SU-DHL-6 (cell line): ENCODE data around the gene SOX13.

Experiments
- H2AFZ ChIP-seq: fragments of 200-600 bp; sonication (generic); 2 replicates; pipeline ENCODE4 v1.6.1; 2014; ENCODE audit warnings: low read depth, mild to moderate bottlenecking, moderate library complexity, mixed read lengths, antibody characterized with exemption, low read length; ENCODE audit not compliant: severe bottlenecking
- H3F3A ChIP-seq: fragments of 200-600 bp; shearing (Covaris generic); 2 replicates; pipeline ENCODE4 v1.6.0; 2016; ENCODE audit warnings: antibody characterized with exemption, mild to moderate bottlenecking; ENCODE audit not compliant: insufficient read depth
- H3K27ac ChIP-seq: fragments of 200-600 bp; sonication (generic); 2 replicates; pipeline ENCODE4 v1.5.1; 2016; ENCODE audit warnings: low read depth, mild to moderate bottlenecking, low read length, moderate library complexity, mixed read lengths
- H3K27me3 ChIP-seq: fragments of 200-600 bp; sonication (generic), shearing (Covaris generic); 2 replicates; pipeline ENCODE4 v1.6.0; 2014; ENCODE audit warnings: mild to moderate bottlenecking, low read length
- H3K36me3 ChIP-seq: fragments of 200-600 bp; sonication (generic); 2 replicates; pipeline ENCODE4 v1.6.1; 2014; ENCODE audit warnings: mild to moderate bottlenecking, low read length, mixed read lengths
- H3K4me2 ChIP-seq: fragments of 300-600, 200-600 bp; shearing (Covaris generic), sonication (generic); 2 replicates; pipeline ENCODE4 v1.6.0; 2014; ENCODE audit warnings: low read length, low read depth, mild to moderate bottlenecking; ENCODE audit not compliant: poor library complexity, severe bottlenecking
- H3K4me3 ChIP-seq: fragments of 200-600 bp; sonication (generic); 2 replicates; pipeline ENCODE4 v1.5.1; 2014; ENCODE audit warnings: antibody characterized with exemption, low read length, mild to moderate bottlenecking, mixed read lengths; ENCODE audit not compliant: insufficient read depth, poor library complexity, severe bottlenecking
- H3K79me2 ChIP-seq: fragments of 200-600 bp; sonication (generic); 2 replicates; pipeline ENCODE4 v1.6.1; 2014; ENCODE audit warnings: mild to moderate bottlenecking, low read length, moderate library complexity; ENCODE audit not compliant: insufficient read depth
- H3K9ac ChIP-seq: fragments of 200-600 bp; sonication (generic); 2 replicates; pipeline ENCODE4 v1.7.0; 2014; ENCODE audit warnings: mild to moderate bottlenecking, low read length
- H3K9me2 ChIP-seq: fragments of 200-600 bp; sonication (generic); replicated peaks from 2 replicates; pipeline ENCODE4 v1.6.1; 2014; ENCODE audit warnings: low read length; ENCODE audit not compliant: insufficient read depth
- H3K9me3 ChIP-seq: fragments of 200-600 bp; sonication (generic); 2 replicates; pipeline ENCODE4 v1.6.1; 2014; ENCODE audit warnings: low read length, mixed read lengths; ENCODE audit not compliant: insufficient read depth
- H4K20me1 ChIP-seq: fragments of 200-600 bp; sonication (generic); 2 replicates; pipeline ENCODE4 v1.6.1; 2014; ENCODE audit warnings: low read depth, mild to moderate bottlenecking, antibody characterized with exemption, low read length, moderate library complexity, mixed read lengths
- EZH2phosphoT487 ChIP-seq: fragments of 200-600 bp; sonication (generic), shearing (Covaris generic); conservative IDR thresholded peaks from 2 replicates; pipeline ENCODE4 v1.6.1; 2018; ENCODE audit warnings: mild to moderate bottlenecking, antibody characterized with exemption, low read length, moderate library complexity, mixed read lengths
- TF ChIP-seq, protein P1 (sequence below): fragments of 200-600 bp; sonication (generic); IDR thresholded peaks from one replicate; pipeline ENCODE4 v1.5.1; 2017; ENCODE audit warnings: antibody characterized with exemption, mild to moderate bottlenecking, low read length, moderate library complexity; ENCODE audit not compliant: insufficient read depth, poor library complexity, severe bottlenecking

SOX13 gene

GRCh38 chr1:204102029-204102611, 29.2 kb downstream of the SOX13 start:
- Histone ChIP-seq H3K36me3 (no peaks in the 10 kb centered on the region), H3K27ac (no peak overlapping the region), H3K4me2 (no peak overlapping the region), H3K9me3 (no peaks in the 10 kb centered on the region), H3K27me3 (no peaks in the 10 kb centered on the region), H3K79me2 (no peaks in the 10 kb centered on the region), H3F3A (no peaks in the 10 kb centered on the region), H3K9me2 (no peaks in the 10 kb centered on the region), H4K20me1 (no peaks in the 10 kb centered on the region), H3K4me3 (no peak overlapping the region), H2AFZ (no peak overlapping the region), H3K9ac (no peak overlapping the region)
- TF ChIP-seq, protein P1, sequence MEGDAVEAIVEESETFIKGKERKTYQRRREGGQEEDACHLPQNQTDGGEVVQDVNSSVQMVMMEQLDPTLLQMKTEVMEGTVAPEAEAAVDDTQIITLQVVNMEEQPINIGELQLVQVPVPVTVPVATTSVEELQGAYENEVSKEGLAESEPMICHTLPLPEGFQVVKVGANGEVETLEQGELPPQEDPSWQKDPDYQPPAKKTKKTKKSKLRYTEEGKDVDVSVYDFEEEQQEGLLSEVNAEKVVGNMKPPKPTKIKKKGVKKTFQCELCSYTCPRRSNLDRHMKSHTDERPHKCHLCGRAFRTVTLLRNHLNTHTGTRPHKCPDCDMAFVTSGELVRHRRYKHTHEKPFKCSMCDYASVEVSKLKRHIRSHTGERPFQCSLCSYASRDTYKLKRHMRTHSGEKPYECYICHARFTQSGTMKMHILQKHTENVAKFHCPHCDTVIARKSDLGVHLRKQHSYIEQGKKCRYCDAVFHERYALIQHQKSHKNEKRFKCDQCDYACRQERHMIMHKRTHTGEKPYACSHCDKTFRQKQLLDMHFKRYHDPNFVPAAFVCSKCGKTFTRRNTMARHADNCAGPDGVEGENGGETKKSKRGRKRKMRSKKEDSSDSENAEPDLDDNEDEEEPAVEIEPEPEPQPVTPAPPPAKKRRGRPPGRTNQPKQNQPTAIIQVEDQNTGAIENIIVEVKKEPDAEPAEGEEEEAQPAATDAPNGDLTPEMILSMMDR, result no peak
- TF ChIP-seq EZH2phosphoT487, result no peak

GRCh38 chr1:204102739-204103430, 30.0 kb downstream of the SOX13 start:
- Histone ChIP-seq H3K27ac (no peak overlapping the region), H4K20me1 (no peaks in the 10 kb centered on the region), H3K9ac (no peak overlapping the region), H3K4me3 (no peak overlapping the region), H3K27me3 (no peaks in the 10 kb centered on the region), H3K9me2 (no peaks in the 10 kb centered on the region), H2AFZ (no peak overlapping the region), H3K9me3 (no peaks in the 10 kb centered on the region), H3K79me2 (no peaks in the 10 kb centered on the region), H3F3A (no peaks in the 10 kb centered on the region), H3K36me3 (no peaks in the 10 kb centered on the region), H3K4me2 (no peak overlapping the region)
- TF ChIP-seq, protein P1, result no peak
- TF ChIP-seq EZH2phosphoT487, result no peak

- no peak overlapping the region for H3K4me3 ChIP-seq
- H3K4me2 ChIP-seq, result no peak overlapping the region
- no peak overlapping the region for H2AFZ ChIP-seq
- no peaks in the 10 kb centered on the region for H3K79me2 ChIP-seq
- no peaks in the 10 kb centered on the region for H3K27me3 ChIP-seq
- no peaks in the 10 kb centered on the region for H4K20me1 ChIP-seq
- H3K9me3 ChIP-seq, result no peaks in the 10 kb centered on the region
- no peaks in the 10 kb centered on the region for H3K36me3 ChIP-seq
- no peak for TF ChIP-seq EZH2phosphoT487
- TF ChIP-seq, protein P1, result no peak
- no peaks in the 10 kb centered on the region for H3K9me2 ChIP-seq
- no peak overlapping the region for H3K9ac ChIP-seq
- no peaks in the 10 kb centered on the region for H3F3A ChIP-seq
- no peak overlapping the region for H3K27ac ChIP-seq
Measured at GRCh38 chr1:204103431-204103741, 30.5 kb downstream of the SOX13 start.
